Nephron (organoid): Measurements from ENCODE around the gene CC2D1B.
A peak's percentile ranks its signal among the peaks of the same experiment; 100 is the strongest.

Source experiments
- H3K27ac Mint-ChIP-seq, 3 experiments: 2 replicates each; pipeline ENCODE4 v1.8.0; 2020; ENCODE audit warnings: mixed read lengths in 3 of 3, mild to moderate bottlenecking in 2 of 3, moderate library complexity in 1 of 3
- H3K27me3 Mint-ChIP-seq: 2 replicates; pipeline ENCODE4 v1.8.0; 2021; ENCODE audit warnings: low read depth, mild to moderate bottlenecking, moderate library complexity, mixed read lengths
- H3K36me3 Mint-ChIP-seq: 2 replicates; pipeline ENCODE4 v1.8.0; 2020; ENCODE audit warnings: low read depth, mixed read lengths
- H3K4me1 Mint-ChIP-seq: 2 replicates; pipeline ENCODE4 v1.8.0; 2020; ENCODE audit warnings: mixed read lengths
- H3K4me3 Mint-ChIP-seq, 3 experiments: 2 replicates each; pipeline ENCODE4 v1.8.0; 2020; ENCODE audit warnings: mild to moderate bottlenecking in 3 of 3, mixed read lengths in 3 of 3, moderate library complexity in 2 of 3
- H3K9me3 Mint-ChIP-seq: 2 replicates; pipeline ENCODE4 v1.8.0; 2020; ENCODE audit warnings: mixed read lengths
- TF ChIP-seq, protein P1 (sequence below), 3 experiments: fragments of 200-600 bp; sonication (generic); IDR thresholded peaks; one replicate each; pipeline ENCODE4 v1.5.0; 2021; ENCODE audit warnings: antibody characterized with exemption in 3 of 3; ENCODE audit not compliant: unreplicated experiment in 3 of 3

CC2D1B gene

DNA sequence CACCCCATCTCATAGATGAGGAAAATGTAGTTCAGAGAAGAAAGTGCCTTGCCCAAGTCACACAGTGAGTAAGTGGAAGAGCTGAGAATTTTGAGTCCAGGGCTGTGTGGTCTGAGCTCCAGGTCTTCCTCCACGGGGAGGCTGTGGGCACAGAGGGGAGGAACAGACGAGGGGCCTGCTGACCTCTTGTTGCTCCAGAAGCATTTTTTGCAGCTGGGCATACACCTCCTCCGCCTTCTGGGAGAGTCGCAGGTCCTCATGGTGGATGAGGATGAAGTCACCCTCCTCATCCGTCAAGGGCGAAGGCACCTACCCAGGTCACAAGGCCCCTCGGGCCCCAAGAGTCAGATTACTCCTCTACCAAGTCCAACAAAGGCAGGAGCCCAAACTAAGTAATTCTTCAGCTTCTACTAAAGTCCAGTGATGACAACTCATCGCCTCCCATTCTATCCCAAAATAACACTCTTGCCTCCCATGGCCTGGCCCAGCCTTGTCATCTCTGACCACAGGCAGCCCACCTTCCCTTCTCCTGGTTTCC lies 9.1 kb downstream of the CC2D1B start:
- Mint-ChIP-seq H3K27me3 (no peaks in the 10 kb centered on the region), H3K4me1 (no peaks in the 10 kb centered on the region), H3K27ac (no peak overlapping the region), H3K9me3 (no peaks in the 10 kb centered on the region), H3K4me3 (no peak overlapping the region), H3K36me3 (peaks cover 76% of the 10 kb centered on the region)
- TF ChIP-seq, protein P1, sequence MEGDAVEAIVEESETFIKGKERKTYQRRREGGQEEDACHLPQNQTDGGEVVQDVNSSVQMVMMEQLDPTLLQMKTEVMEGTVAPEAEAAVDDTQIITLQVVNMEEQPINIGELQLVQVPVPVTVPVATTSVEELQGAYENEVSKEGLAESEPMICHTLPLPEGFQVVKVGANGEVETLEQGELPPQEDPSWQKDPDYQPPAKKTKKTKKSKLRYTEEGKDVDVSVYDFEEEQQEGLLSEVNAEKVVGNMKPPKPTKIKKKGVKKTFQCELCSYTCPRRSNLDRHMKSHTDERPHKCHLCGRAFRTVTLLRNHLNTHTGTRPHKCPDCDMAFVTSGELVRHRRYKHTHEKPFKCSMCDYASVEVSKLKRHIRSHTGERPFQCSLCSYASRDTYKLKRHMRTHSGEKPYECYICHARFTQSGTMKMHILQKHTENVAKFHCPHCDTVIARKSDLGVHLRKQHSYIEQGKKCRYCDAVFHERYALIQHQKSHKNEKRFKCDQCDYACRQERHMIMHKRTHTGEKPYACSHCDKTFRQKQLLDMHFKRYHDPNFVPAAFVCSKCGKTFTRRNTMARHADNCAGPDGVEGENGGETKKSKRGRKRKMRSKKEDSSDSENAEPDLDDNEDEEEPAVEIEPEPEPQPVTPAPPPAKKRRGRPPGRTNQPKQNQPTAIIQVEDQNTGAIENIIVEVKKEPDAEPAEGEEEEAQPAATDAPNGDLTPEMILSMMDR (IDR thresholded peaks at IDR 0.05; ENCODE audit: unreplicated experiment in 3 of 3): no peak

DNA sequence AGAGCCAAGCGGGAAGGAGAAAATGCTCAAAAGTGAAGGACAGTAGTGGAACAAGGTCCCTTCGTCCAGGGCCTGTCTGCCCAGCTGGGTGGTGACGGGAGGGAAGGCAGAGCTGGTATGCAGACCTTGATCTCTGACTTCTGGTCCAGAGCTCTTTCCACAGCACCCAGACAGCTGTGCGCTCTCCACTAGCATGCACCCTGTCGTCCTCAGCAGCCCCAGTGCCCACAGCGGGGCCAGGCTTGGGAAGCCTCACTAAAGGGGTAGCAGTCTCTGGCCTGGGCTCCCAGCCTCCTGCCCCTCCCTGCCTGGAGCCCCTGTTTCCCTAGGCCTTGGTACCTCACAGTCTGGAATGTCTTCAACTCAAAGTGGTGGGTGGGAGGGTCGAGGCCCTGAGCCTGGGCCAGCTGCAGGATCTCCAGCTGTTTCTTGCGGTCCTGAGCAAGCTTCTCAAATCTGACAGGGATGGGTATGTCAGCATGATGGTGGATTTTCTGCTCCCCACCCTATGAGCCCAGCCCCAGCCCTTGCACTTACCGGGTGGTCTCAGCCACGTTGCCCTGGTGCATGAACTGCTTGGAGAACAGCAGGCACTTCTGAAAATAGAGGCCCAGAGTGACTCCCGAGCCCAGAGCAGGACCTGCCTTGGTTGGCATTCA lies 10.0 kb downstream of the CC2D1B start:
- no peaks in the 10 kb centered on the region for H3K9me3 Mint-ChIP-seq
- no peak overlapping the region for H3K27ac Mint-ChIP-seq
- H3K4me1 Mint-ChIP-seq: no peaks in the 10 kb centered on the region
- H3K27me3 Mint-ChIP-seq: no peaks in the 10 kb centered on the region
- peaks cover 67% of the 10 kb centered on the region for H3K36me3 Mint-ChIP-seq
- TF ChIP-seq, protein P1 (IDR thresholded peaks at IDR 0.05; ENCODE audit: unreplicated experiment in 3 of 3): no peak
- no peak overlapping the region for H3K4me3 Mint-ChIP-seq

DNA sequence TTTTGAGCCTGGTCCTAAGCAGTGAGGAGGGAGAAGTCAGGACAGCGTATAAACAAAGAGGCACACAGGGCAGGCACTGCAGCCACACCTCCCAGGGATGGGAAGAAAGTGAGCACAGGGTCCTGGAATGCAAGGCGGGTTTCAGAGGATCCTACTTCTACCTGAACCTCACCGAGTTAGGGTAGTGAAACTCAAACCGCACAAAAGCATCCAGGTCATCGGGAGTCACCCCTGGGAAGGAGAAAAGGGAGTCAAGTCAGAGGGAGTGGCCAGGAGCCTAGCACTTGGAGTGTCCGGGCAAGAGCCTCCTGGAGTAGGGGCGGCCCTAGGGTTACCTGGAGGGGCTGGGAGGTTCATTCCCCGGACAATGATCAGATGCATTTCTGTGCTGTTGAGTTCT lies 10.6 kb downstream of the CC2D1B start:
- peaks cover 66% of the 10 kb centered on the region for H3K36me3 Mint-ChIP-seq
- no peak overlapping the region for H3K27ac Mint-ChIP-seq
- H3K27me3 Mint-ChIP-seq: no peaks in the 10 kb centered on the region
- no peak overlapping the region for H3K4me3 Mint-ChIP-seq
- H3K9me3 Mint-ChIP-seq: no peaks in the 10 kb centered on the region
- TF ChIP-seq, protein P1 (IDR thresholded peaks at IDR 0.05; ENCODE audit: unreplicated experiment in 3 of 3): no peak
- no peaks in the 10 kb centered on the region for H3K4me1 Mint-ChIP-seq

DNA sequence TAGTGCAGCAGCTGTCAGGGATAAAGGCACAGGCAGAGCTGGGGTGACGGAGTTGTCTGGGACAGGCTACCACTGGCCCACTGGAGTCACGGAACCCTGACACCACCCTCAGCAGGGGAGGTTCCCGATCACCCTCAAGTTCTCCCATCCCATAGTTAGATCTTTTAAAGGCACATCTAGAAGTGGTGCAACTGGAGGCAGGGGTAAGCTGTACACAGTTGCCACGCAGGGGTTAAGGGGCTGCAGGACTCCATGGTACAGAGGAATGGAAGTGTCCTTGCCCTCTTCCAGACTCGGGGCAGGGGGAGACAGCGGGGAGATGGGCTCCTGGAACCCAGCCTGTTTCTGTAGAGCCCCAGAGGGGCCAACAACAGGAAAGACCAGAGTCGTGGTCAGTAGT lies 13.3 kb downstream of the CC2D1B start:
- Mint-ChIP-seq H3K9me3 (no peaks in the 10 kb centered on the region), H3K4me1 (no peaks in the 10 kb centered on the region), H3K27ac (peak overlapping the region in 1 of 3 experiments; percentile 50), H3K36me3 (peaks cover 49% of the 10 kb centered on the region), H3K27me3 (no peaks in the 10 kb centered on the region), H3K4me3 (no peak overlapping the region)
- TF ChIP-seq, protein P1 (IDR thresholded peaks at IDR 0.05; ENCODE audit: unreplicated experiment in 3 of 3): no peak

DNA sequence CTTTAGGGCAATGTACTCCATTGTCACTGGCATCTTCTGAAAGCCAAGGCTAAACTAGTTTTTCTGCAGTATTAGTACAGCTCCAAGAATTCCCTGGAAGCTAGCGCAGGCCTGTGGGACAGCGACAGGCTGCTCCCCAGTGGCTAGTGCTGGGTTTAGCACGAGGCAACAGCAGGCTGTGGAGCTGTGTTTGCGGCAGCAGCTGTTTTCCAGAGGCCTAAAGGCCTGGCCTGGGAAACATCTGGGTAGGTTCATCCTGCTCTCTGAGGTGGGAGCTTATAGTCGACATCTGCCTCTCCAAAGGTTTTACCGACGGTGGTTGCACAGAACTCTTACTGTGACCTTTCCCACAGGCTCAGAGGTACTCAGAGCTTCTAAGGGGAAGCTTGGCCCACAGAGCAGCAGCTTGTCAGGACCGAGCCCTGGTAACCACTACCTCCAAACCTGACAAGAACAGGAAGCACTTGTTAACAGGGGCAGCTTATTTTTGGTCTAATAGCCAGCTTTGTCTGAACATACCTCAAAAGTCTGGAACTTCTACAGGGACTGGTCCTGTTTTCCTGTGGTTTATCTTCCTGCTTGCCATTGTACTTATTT lies 17.2 kb downstream of the CC2D1B start:
- Mint-ChIP-seq H3K9me3 (no peaks in the 10 kb centered on the region), H3K4me1 (no peaks in the 10 kb centered on the region), H3K4me3 (no peak overlapping the region), H3K27me3 (no peaks in the 10 kb centered on the region), H3K27ac (no peak overlapping the region), H3K36me3 (peaks cover 49% of the 10 kb centered on the region)
- TF ChIP-seq, protein P1 (IDR thresholded peaks at IDR 0.05; ENCODE audit: unreplicated experiment in 3 of 3): peak in 1 of 3 experiments; percentile 15

DNA sequence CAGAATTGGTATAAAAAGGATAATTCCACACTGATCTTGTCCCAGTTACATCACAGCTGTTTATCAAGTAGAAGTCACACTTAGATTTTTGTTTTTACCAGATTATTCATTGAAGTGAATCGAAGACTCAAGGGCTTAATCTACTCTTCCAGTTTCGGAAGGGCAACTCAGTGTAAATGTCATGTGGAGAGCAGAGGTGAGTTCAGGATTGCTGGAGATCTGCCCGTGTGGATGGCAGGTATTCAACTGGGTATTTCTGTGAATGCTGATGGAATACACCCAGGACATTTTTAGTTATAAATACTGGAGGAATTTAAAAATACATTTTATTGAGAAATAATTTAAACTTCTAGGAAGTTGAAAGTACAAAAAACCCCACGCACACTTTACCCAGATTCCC lies 19.4 kb downstream of the CC2D1B start:
- Mint-ChIP-seq H3K4me1 (no peaks in the 10 kb centered on the region), H3K36me3 (peaks cover 40% of the 10 kb centered on the region), H3K4me3 (no peak overlapping the region), H3K9me3 (no peaks in the 10 kb centered on the region), H3K27ac (no peak overlapping the region), H3K27me3 (no peaks in the 10 kb centered on the region)
- TF ChIP-seq, protein P1 (IDR thresholded peaks at IDR 0.05; ENCODE audit: unreplicated experiment in 3 of 3): no peak
